Mesenteric fat pad (tissue), 1 donor: ENCODE measurements around the gene TFRC. TPM values are rescaled to one million over a fixed set of nuclear protein-coding genes. Genes with fewer than 3 reads are reported as not detected.
"Not testable (repeated sequence)": the region's sequence is repeated elsewhere in the genome, so short reads cannot be mapped to it uniquely, and the experiment has no call there.

Experiments used
- DNase-seq: peaks from one replicate; pipeline ENCODE4 v3.0.0-alpha.2; 2020; ENCODE audit warnings: low spot score
- total RNA-seq: library from RNA; stranded (reverse); fragmentation: NEBNext Ultra II Directional; extraction: Animal tissue kit (Norgen Biotek cat#: 25700); gene quantifications from one replicate; pipeline ENCODE4 v1.2.1, GENCODE V29; 2021
- donor health status: DM: yes; HTN: yes; CAD: no.

Gene TFRC
- total RNA-seq, 1 donor from 2014 or later: 291 TPM

DNA sequence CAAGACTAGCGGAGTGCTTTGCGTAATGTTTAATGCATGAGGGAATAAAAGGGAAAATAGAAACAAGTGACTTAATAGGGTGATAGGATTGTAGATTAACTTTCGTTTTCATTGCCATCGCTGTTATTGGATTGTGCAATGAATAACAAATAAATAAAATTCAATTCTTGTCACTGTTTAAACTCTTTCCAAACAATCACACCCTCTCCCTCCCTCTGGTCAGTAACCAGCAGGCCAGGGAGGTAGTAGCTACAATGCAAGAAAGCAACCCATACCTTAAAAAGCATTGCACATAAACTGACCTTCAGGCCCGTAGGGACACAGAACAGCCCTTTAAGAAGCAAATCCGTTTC lies 705 bp upstream of the TFRC start:
- no peak for DNase-seq

DNA sequence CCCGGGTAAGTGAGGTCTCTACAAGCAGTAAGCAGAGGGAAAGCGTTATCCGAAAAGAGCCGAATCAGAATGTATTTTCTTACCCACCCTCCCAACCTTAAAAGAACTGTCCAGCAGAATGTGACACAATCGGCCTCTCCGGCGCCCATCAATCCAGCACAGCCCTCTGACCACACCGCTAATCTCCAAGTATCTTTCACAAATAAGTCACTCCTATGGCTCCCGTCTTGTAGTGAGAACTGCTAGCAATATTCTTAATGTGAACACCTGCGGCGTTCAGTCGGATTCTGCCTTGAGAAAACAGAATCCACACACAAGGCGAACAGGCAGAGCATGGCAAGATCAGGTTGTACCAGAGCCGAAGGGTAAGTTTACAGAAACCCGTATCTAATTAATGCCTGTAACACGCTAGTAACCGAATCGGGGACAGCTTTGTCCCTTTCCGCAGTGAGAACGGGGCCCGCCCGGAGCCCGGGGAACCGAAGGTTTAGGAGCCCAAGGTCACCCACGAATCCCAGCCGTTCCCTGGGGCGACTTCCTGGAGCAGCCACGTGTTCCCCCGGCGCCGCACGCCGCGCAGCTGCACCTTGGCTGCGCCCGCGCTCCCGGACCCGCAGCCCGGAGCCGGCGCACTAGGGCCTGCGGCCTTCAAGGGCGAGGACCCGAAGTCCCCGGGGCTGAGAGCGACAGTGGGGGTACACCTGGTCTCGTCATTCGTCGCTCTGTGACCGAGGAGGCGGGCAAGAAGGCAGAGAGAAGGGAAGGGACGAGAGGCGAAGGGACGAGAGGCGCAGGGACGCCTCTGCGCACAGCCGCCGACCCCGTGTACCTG lies 672 bp downstream of the TFRC start:
- DNase-seq: no peak

DNA sequence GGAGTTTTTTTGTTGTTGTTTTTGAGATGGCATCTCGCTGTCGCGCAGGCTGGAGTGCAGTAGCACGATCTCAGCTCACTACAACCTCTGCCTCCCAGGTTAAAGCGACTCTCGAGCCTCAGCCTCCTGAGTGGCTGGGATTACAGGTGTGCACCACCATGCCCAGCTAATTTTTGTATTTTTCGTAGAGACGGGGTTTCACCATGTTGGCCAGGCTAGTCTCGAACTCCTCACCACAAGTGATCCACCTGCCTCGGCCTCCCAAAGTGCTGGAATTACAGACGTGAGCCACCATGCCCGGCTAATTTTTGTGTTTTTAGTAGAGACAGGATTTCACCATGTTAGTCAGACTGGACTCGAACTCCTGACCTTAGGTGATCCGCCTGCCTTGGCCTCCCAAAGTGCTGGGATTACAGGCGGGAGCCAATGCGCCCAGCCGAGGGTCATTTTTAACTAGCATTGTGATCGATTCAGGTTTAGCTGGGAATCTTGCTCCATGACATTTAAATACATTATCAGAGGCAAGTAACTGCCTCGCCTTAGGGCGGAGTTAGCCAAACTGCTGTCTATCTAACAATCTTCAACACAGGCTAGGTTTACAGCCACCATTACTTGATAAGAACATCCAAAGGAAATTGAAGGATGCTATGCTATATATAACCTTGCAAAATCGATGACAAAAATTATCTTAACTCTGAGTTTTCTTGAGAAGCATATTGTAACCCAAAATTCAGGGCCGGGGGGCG lies 1.6 kb downstream of the TFRC start:
- not testable (repeated sequence) for DNase-seq

DNA sequence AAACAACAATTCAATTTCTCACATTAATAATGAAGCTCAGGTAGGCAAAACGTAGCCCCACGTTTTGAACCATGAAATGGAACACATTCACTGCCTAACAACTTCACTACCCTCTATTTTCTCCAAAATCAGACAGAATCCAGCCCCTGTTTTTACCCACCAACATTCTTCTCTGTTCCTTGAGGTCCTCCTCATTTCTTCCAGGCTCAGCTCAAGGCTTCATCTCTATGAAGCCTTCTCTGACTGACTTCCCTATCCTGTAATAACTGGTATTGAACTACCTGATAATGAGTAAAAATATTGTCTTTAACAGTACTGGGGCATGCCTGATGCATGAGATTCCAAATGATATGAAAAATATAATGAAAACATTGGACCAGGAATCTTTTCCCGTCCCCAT lies 2.2 kb downstream of the TFRC start:
- DNase-seq: no peak

DNA sequence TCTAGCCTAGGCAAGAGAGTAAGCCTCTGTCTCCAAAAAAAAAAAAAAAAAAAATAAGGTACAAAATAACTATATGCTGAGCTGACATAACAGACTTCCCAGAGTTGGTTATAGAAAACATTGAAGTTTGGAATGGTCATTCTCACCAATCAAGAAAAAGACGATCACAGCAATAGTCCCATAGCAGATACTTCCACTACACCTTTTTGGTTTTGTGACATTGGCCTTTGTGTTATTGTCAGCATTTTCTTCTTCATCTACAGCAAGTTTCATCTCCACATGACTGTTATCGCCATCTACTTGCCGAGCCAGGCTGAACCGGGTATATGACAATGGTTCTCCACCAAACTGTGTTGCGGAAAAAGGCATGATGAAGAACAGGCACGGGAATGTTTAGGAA lies 6.9 kb downstream of the TFRC start:
- DNase-seq: no peak

DNA sequence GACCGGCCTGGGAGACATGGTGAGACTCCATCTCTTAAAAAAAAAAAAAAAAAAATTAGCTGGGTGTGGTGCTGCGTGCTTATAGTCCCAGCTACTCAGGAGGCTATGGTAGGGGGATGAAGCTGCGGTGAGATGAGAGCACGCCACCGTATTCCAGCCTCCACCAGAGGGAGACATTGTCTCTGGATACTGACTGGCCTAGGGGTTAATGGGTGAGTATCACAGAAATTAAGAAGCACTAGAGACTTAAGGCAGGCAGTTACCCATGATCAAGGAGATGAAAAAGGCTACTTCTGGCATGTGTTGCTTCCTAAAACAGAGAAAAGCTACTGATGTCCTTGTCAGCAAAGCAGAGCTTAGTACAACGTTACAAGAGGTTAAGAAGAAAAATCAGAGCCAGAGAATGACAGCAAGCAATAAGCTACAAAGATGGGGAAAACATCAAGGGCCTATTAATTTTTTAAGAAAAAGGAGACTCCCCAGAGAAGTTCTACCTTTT lies 8.6 kb downstream of the TFRC start:
- DNase-seq: no peak

DNA sequence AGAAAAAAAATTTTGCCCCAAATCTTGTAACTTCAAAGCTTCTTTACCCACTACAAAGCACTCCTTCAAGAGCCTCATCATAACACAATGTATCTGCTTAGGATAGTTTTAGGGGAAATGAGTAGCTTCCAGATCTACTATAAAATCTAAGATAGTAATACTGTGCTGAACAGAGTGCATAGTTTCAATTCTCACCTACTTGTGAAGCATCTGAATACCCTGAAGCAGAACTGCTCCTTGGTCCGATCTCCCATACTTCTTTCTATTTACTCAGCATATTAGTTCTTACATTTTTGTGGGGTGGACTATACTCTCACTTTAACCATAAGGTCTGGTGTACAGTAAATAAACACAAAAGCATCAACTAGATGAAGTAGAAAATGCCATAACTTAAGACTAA lies 9.6 kb downstream of the TFRC start:
- DNase-seq: no peak

DNA sequence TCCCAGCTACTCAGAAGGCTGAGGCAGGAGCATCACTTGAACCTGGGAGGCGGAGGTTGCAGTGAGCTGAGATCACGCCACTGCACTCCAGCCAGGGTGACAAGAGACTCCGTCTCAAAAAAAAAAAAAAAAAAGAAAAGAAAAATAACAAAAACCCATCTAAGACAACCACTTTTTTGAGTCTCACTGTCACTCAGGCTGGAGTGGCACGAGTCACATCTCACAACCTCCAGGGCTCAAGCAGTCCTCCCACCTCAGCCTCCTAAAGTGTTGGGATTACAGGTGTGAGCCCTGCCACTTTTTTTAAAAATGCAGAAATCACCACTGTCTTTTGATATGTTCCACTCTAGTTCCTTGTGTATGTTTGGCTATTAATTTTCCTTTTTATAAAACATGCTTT lies 13.1 kb downstream of the TFRC start:
- DNase-seq: not testable (repeated sequence)

DNA sequence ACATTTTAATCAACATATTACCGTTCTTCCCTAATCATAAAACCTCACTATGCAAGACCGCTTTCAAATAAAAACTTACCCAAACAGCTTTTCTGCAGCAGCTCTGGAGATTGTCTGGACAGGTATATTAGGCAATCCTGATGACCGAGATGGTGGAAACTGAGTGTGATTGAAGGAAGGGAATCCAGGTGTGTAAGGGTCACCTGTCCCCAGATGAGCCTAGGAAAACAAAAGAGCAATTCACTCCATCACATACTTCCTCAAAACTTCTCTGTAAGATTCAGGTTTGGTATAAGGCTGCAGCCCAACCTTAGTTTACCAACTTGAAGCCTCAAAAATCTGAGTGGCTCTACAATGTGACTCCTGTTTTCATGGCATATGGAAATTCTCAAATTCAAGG lies 14.5 kb downstream of the TFRC start:
- no peak for DNase-seq

DNA sequence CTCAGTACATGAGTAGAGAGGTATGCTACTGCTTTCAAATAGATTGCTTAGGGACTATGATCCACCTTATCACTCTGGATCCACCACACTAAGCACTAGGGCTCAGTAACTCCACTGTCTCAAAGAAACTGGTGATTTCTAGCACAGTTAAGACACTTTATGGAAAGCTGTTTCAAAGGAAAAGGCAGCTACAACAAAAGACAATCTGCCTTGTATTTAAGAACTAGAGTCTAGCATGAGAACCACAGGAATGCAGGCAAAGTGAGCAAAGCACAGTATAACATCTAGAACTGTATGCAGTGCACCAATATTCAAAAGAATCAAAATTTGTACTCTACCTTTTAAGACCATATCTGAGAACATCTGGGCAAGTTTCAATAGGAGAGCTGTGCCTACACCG lies 17.9 kb downstream of the TFRC start:
- no peak for DNase-seq

DNA sequence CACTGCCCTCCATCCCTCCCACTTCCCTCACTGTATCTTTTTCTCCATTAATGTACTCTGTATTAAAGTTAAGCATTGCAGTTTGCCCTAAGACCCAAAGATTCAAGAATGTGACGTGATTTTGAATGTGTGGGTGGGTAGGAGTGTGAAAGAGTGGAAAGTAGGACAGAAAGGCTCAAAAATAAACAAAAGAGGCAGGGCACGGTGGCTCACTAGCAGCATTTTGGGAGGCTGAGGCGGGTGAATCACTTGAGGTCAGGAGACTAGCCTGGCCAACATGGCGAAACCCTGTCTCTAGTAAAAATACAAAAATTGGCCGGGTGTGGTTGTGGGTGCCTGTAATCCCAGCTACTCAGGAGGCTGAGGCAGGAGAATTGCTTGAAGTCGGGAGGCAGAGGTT lies 18.4 kb downstream of the TFRC start:
- DNase-seq: no peak

DNA sequence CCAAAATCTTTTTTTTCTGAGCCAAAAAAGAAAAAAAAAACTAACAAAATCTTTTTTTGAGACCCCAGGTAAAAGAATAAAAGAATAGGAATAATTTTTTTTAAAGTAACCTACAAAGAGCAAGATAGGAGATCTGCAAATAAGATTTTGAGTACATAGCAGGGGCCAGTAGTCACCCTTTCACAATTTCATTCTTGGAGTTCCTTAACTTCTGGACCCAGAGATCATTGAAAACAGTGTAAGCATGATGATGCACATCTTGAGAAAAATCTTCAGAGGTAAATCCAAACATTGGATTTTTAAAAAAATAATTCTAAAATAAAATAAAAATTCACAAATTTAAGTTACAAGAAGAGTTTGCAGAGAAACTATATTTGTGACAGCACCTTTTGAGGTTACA lies 18.8 kb downstream of the TFRC start:
- DNase-seq: no peak

DNA sequence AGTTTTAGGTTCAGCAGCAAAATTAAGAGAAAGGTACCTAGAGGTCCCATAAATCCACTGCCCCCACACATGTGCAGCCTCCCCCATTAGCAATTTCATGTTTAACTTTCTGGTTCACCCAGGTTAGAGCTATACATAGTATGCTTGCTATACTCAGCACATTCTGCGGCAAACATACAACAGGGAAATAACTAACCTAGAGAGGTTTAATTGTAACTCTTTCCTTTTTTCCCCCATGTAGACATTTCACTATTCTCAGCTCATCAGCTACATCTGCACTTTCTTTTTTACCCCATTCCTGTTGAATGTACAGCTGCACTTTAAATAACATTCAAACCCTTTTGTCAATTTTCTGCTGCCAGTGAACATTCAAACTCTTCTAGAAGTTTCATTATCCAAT lies 21.1 kb downstream of the TFRC start:
- no peak for DNase-seq

DNA sequence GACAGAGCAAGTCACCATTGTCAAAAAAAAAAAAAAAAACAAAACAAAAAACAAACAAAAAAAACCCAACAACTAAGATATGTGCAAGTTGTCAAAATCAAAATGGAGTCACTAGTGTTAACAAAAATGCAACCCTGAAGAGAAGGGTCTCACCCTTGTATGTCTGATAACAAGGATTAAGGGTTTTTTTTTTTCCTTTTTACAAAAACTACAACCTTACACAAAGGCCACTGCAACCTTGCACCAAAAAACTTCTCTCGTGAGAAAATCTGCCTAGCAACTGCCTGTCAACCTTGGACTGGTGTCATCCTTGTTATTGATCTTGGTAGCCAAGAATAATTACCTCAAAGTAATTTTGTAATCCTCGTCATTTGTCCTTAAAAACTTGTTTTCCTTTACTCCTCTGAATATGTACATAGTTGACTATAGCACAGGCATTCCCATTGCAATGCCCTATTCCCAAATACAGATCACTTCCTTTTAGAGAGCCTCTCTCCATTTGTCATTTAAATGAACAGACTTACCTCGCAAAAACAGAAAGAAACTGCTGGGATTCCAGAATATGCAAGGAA lies 24.0 kb downstream of the TFRC start:
- DNase-seq: no peak

DNA sequence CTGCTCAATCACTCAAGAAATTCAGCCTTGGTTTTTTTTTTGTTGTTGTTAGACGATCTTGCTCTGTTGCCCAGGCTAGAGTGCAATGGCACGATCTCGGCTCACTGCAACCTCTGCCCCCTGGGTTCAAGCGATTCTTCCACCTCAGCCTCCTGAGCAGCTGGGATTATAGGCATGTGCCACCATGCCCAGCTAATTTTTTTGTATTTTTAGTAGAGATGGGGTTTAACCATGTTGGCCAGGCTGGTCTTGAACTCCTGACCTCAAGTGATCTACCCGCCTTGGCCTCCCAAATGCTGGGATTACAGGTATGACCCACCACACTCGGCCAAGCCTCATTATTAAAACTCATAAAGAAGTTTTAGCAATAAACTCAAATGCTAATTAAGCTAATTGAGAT lies 25.5 kb downstream of the TFRC start:
- DNase-seq: not testable (repeated sequence)

DNA sequence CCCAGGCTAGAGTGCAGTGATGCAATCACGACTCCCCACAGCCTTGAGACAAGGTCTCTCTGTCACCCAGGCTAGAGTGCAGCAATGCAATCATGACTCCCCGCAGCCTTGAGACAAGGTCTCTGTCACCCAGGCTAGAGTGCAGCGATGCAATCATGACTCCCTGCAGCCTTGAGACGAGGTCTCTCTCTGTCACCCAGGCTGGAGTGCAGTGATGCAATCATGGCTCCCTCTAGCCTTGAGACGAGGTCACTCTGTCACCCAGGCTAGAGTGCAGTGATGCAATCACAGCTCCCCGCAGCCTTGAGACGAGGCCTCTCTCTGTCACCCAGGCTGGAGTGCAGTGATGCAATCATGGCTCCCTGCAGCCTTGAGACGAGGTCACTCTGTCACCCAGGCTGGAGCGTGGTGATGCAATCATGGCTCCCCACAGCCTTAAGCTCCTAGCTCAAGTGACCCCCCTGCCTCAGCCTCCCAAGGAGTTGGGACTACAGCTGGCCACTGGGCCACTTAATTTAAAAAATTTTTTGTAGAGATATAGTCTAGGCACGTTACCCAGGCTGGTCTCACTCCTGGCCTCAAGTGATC lies 26.1 kb downstream of the TFRC start:
- DNase-seq: no peak

DNA sequence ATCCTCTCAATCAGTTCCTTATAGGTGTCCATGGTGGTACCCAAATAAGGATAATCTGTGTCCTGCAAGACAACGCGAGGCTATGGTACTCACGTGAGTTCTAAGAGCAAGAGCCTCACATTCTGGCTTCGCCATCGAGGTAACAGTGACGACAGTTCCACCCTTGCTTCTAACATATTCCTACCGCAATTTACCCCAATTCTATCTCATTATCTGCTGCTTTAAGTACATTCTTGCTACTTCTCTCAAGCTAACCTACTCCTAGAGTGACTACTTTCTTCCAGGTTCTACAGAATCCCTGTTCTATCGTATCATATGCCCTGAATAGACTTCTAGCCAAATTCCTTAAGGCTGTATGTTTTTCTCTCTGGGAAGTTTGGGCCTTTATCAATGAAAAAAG lies 26.6 kb downstream of the TFRC start:
- DNase-seq: no peak

DNA sequence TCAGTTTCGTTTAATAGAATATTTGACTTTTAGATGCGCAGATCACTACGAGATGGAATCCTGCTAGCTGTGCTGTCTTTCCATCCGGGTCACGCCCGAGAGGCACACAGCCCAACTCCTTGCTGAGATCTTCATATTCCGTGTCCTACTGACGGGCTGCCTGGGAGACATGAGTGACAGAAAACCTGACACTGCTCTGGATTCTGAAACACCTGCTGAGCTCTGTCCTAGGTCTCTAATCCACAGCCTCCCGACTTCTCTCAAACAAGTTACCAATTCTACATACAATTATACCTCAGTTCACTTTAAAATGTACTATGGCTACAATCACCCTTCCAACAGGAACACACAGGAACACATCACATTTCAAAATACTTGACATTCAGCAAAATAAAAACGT lies 27.2 kb downstream of the TFRC start:
- DNase-seq: no peak

DNA sequence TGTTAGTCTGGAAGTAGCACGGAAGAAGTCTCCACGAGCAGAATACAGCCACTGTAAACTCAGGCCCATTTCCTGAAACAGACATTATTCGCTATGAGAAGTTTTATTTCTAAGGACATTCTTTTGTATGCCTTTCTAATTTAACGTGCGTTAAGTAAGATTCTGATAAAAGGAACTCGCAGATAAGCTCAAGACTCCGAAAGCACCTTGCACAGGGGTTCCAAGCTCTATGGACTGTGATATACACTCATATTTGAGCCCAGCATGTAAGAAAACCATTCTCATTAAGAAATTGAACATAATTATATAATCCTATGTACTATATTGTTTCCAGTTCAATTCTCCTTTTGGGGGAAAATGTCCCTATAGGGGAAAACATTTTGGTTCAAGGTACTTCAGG lies 28.4 kb downstream of the TFRC start:
- no peak for DNase-seq

DNA sequence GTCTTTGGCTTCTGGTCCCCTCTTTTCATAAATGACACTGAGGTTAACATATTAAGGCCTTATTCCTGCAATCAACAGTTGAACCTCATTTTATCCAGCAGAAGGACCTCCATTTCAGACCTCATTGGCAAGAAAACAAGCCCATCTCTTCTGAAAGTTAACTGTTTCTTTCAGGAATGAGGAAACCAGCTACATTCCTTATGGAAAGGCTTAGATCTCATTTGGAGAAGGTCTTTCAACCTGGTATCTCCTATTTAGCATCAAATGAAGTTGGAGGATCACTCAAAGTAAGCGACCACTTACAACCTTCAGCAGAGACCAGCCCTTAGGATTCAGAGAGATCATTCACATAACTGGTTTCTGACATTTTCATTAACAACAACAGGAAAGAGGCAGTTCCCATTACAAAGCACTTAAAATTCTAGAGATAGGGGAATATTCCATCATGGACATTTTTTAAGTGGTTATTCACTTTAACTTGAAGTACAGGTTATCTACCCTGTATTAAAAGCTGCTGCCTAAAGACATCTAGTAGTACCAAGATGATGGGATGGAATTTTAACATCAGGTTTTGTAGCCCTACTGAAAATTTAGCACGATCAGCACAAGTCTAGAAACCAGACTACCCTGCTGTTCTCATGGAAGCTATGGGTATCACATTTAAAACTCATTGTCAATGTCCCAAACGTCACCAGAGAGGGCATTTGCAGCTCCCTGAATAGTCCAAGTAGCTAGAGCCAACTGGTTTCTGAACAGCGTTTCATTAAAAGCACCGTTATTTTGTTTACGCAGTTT lies 30.4 kb downstream of the TFRC start:
- no peak for DNase-seq

DNA sequence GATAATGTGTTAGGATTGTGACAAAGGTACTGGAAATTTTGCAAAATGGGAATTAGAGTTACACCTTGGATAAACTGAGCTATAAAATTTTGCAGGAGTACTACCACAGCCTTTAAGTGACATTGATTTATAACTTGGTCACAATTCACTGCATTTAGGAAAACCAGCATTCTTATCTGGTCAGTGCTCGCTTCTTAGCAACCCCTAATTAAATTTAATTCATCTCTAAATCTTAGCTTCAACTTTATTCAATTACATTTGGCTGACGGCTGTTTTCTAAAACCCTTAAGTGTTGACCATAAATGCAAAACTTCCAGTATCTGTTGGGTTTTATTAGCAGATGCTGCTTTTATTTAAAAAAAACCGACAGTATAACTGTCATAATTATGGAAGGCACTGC lies 31.3 kb downstream of the TFRC start:
- DNase-seq: no peak
